GM12864 (cell line): ENCODE results near the gene CTSD.

ENCODE experiments used
- DNase-seq: peaks from one replicate; pipeline ENCODE4 v3.0.0-alpha.2; 2011; ENCODE audit warnings: low read depth
- H3K4me3 ChIP-seq: 2 replicates; pipeline ENCODE4 v1.5.1; 2011; ENCODE audit warnings: mild to moderate bottlenecking, low read depth, low read length, control low read depth
- CTCF ChIP-seq: IDR thresholded peaks from 2 replicates; pipeline ENCODE4 v1.5.1; 2011; ENCODE audit warnings: low read depth, mild to moderate bottlenecking, moderate library complexity, low read length, control low read depth, inconsistent platforms; ENCODE audit errors: missing control alignments

The CTSD gene

DNA sequence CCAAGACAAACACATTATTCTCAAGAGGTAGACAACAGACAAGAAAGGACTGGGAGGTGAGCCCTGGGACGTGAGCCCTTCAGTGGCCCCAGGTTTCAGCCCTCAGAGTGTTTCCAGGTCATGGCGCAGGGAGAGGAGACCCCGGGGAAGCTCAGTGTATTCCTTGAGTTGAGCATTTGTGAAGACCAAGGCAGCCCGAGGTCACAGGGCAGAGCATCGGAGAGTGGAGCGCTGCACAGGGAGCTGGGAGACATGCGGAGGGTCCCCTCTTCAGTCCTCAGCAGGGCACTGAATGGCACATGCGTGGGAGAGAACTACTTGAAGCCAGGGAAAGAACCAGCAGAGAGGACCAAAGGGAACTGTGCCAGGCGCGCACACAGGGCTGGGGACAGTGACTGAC is 55.0 kb downstream of the CTSD start:
- no peak overlapping the region for H3K4me3 ChIP-seq
- no peak for DNase-seq
- TF ChIP-seq CTCF: no peak

- H3K4me3 ChIP-seq: no peak overlapping the region
- DNase-seq: no peak
- TF ChIP-seq CTCF: no peak
Measured at GRCh38 chr11:1707751-1708150, 56.0 kb downstream of the CTSD start.

GRCh38 chr11:1706634-1707400 is 56.9 kb downstream of the CTSD start:
- no peak overlapping the region for H3K4me3 ChIP-seq
- DNase-seq: no peak
- peak; percentile 17 for TF ChIP-seq CTCF

- TF ChIP-seq CTCF: no peak
- no peak for DNase-seq
- no peak overlapping the region for H3K4me3 ChIP-seq
Measured at GRCh38 chr11:1705126-1706052, 58.3 kb downstream of the CTSD start.

- DNase-seq: no peak
- no peak for TF ChIP-seq CTCF
- H3K4me3 ChIP-seq: no peak overlapping the region
Measured at GRCh38 chr11:1703146-1703545, 60.6 kb downstream of the CTSD start.
